ENCODE data around the gene COL1A1. TPM values are rescaled to one million over a fixed set of nuclear protein-coding genes. Genes with fewer than 3 reads are reported as not detected.
A peak's percentile ranks its signal among the peaks of the same experiment; 100 is the strongest.

The COL1A1 gene
- total and polyA plus RNA-seq, 2 of the 13 experiments (the other 11 are each of a cell fraction or from before 2014, with no cell fraction given): 0.05 TPM; not detected in 1

DNA sequence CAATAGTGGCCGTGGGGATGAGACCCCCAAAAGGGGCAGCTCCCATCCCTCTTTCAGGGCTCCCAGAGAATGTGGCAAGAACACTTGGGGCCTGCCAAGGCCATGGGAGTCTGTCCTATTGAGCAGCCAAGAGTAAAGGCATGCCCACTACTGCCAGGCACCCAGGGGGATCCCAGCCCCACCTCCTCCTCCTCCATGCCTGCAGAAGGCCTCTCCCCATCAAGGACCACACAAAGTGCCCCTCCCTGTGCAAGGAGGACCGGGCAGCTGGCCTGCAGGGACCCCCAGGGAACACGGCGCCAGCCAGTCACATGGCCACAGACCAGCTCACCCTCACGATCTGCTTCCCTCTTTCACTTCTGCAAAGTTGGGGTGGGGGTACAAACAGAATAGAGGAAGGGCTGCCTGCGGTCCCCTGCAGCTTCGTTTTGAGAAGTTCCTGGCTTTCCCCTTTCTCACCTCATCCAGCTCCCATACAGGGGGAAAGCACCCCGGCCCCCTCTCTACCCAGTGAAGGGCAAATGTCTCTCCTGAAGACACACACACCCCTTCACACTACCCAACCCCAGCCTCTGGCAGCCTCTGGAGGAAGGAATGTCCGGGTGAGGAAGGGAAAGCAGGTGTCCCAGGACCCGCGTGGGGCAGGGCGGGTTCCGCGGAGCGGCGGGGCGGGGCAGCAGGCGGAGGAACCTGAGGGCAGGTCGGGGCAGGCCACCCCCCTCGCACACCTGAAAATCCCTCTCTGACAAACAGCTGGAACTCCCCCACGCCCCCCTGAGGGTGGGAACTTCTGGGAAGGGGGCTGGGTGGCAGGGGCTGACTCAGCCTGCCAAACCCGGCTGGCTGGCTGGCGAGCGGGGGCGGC lies 53.0 kb downstream of the COL1A1 start (continued):
- TF ChIP-seq, protein P1, sequence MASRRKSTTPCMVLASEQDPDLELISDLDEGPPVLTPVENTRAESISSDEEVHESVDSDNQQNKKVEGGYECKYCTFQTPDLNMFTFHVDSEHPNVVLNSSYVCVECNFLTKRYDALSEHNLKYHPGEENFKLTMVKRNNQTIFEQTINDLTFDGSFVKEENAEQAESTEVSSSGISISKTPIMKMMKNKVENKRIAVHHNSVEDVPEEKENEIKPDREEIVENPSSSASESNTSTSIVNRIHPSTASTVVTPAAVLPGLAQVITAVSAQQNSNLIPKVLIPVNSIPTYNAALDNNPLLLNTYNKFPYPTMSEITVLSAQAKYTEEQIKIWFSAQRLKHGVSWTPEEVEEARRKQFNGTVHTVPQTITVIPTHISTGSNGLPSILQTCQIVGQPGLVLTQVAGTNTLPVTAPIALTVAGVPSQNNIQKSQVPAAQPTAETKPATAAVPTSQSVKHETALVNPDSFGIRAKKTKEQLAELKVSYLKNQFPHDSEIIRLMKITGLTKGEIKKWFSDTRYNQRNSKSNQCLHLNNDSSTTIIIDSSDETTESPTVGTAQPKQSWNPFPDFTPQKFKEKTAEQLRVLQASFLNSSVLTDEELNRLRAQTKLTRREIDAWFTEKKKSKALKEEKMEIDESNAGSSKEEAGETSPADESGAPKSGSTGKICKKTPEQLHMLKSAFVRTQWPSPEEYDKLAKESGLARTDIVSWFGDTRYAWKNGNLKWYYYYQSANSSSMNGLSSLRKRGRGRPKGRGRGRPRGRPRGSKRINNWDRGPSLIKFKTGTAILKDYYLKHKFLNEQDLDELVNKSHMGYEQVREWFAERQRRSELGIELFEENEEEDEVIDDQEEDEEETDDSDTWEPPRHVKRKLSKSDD (CRISPR knock-in tag; IDR thresholded peaks at IDR 0.05; ENCODE audit: low read depth): no peak
- no peak for TF ChIP-seq IRF2 (CRISPR knock-in tag; IDR thresholded peaks at IDR 0.05)
- TF ChIP-seq ZNF598 (CRISPR knock-in tag; IDR thresholded peaks at IDR 0.05; ENCODE audit: borderline replicate concordance): peak; percentile 65; the same call in 1 of the 2 replicates
- TF ChIP-seq, protein P2, sequence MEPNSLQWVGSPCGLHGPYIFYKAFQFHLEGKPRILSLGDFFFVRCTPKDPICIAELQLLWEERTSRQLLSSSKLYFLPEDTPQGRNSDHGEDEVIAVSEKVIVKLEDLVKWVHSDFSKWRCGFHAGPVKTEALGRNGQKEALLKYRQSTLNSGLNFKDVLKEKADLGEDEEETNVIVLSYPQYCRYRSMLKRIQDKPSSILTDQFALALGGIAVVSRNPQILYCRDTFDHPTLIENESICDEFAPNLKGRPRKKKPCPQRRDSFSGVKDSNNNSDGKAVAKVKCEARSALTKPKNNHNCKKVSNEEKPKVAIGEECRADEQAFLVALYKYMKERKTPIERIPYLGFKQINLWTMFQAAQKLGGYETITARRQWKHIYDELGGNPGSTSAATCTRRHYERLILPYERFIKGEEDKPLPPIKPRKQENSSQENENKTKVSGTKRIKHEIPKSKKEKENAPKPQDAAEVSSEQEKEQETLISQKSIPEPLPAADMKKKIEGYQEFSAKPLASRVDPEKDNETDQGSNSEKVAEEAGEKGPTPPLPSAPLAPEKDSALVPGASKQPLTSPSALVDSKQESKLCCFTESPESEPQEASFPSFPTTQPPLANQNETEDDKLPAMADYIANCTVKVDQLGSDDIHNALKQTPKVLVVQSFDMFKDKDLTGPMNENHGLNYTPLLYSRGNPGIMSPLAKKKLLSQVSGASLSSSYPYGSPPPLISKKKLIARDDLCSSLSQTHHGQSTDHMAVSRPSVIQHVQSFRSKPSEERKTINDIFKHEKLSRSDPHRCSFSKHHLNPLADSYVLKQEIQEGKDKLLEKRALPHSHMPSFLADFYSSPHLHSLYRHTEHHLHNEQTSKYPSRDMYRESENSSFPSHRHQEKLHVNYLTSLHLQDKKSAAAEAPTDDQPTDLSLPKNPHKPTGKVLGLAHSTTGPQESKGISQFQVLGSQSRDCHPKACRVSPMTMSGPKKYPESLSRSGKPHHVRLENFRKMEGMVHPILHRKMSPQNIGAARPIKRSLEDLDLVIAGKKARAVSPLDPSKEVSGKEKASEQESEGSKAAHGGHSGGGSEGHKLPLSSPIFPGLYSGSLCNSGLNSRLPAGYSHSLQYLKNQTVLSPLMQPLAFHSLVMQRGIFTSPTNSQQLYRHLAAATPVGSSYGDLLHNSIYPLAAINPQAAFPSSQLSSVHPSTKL (CRISPR knock-in tag; IDR thresholded peaks at IDR 0.05): no peak
- TF ChIP-seq ZC3H13 (CRISPR knock-in tag; IDR thresholded peaks at IDR 0.05): peak; percentile 67; the same call in 1 of the 2 replicates
- TF ChIP-seq ZNF670 (CRISPR knock-in tag; IDR thresholded peaks at IDR 0.05; ENCODE audit: borderline replicate concordance): 0 out of 2 replicates have a peak, but pooled peaks have one; percentile 49
- no peak for TF ChIP-seq SCMH1 (CRISPR knock-in tag; IDR thresholded peaks at IDR 0.05; ENCODE audit: borderline replicate concordance)
- TF ChIP-seq ZNF570 (CRISPR knock-in tag; IDR thresholded peaks at IDR 0.05; ENCODE audit: borderline replicate concordance): no peak
- no peak for TF ChIP-seq RCOR2 (CRISPR knock-in tag; IDR thresholded peaks at IDR 0.05)
- TF ChIP-seq ZNF546 (CRISPR knock-in tag; conservative IDR thresholded peaks at IDR 0.05): no peak
- TF ChIP-seq ELF3 (CRISPR knock-in tag; IDR thresholded peaks at IDR 0.05): no peak
- no peak for TF ChIP-seq ZNF510 (CRISPR knock-in tag; IDR thresholded peaks at IDR 0.05; ENCODE audit: low read depth)
- TF ChIP-seq ZSCAN29 (CRISPR knock-in tag; conservative IDR thresholded peaks at IDR 0.05): no peak
- TF ChIP-seq PITX1 (CRISPR knock-in tag; IDR thresholded peaks at IDR 0.05): peak; percentile 12; the same call in 1 of the 2 replicates
- TF ChIP-seq ZMYM4 (CRISPR knock-in tag; IDR thresholded peaks at IDR 0.05): 0 out of 2 replicates have a peak, but pooled peaks have one; percentile 9
- no peak for TF ChIP-seq POLR2G (IDR thresholded peaks at IDR 0.05; ENCODE audit: low read depth, low read length)
- peak; percentile 23; the same call in 1 of the 2 replicates for TF ChIP-seq ZNF224 (CRISPR knock-in tag; IDR thresholded peaks at IDR 0.05)
- TF ChIP-seq, protein P3, sequence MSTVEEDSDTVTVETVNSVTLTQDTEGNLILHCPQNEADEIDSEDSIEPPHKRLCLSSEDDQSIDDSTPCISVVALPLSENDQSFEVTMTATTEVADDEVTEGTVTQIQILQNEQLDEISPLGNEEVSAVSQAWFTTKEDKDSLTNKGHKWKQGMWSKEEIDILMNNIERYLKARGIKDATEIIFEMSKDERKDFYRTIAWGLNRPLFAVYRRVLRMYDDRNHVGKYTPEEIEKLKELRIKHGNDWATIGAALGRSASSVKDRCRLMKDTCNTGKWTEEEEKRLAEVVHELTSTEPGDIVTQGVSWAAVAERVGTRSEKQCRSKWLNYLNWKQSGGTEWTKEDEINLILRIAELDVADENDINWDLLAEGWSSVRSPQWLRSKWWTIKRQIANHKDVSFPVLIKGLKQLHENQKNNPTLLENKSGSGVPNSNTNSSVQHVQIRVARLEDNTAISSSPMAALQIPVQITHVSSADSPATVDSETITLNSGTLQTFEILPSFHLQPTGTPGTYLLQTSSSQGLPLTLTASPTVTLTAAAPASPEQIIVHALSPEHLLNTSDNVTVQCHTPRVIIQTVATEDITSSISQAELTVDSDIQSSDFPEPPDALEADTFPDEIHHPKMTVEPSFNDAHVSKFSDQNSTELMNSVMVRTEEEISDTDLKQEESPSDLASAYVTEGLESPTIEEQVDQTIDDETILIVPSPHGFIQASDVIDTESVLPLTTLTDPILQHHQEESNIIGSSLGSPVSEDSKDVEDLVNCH (CRISPR knock-in tag; IDR thresholded peaks at IDR 0.05): no peak
